Endothelial cell (in vitro differentiated cells): ENCODE measurements around the gene EGFLAM. TPM values are rescaled to one million over a fixed set of nuclear protein-coding genes. Genes with fewer than 3 reads are reported as not detected.
A peak's percentile ranks its signal among the peaks of the same experiment; 100 is the strongest.

Experiments
- DNase-seq: peaks from one replicate; pipeline ENCODE4 v3.0.0; 2021; ENCODE audit warnings: low spot score
- H3K27ac Mint-ChIP-seq: one replicate; pipeline ENCODE4 v1.8.0; 2021; ENCODE audit warnings: mixed read lengths, inconsistent platforms; ENCODE audit not compliant: unreplicated experiment
- H3K27me3 Mint-ChIP-seq: one replicate; pipeline ENCODE4 v1.8.0; 2021; ENCODE audit warnings: mild to moderate bottlenecking, moderate library complexity, mixed read lengths, inconsistent platforms; ENCODE audit not compliant: unreplicated experiment
- H3K36me3 Mint-ChIP-seq: one replicate; pipeline ENCODE4 v1.8.0; 2021; ENCODE audit warnings: mild to moderate bottlenecking, low read depth, mixed read lengths, inconsistent platforms; ENCODE audit not compliant: unreplicated experiment
- H3K4me1 Mint-ChIP-seq: one replicate; pipeline ENCODE4 v1.8.0; 2021; ENCODE audit warnings: mild to moderate bottlenecking, mixed read lengths, inconsistent platforms; ENCODE audit not compliant: unreplicated experiment
- H3K4me3 Mint-ChIP-seq: one replicate; pipeline ENCODE4 v1.8.0; 2021; ENCODE audit warnings: mild to moderate bottlenecking, mixed read lengths, inconsistent platforms; ENCODE audit not compliant: unreplicated experiment
- H3K9me3 Mint-ChIP-seq: one replicate; pipeline ENCODE4 v1.8.0; 2021; ENCODE audit warnings: mixed read lengths, inconsistent platforms; ENCODE audit not compliant: unreplicated experiment
- CTCF ChIP-seq: fragments of 200-600 bp; sonication (generic); IDR thresholded peaks from one replicate; pipeline ENCODE4 v1.5.0; 2021; ENCODE audit warnings: antibody characterized with exemption; ENCODE audit not compliant: unreplicated experiment
- total RNA-seq: library from RNA; stranded (reverse); fragmentation: NEBNext Ultra II Directional; extraction: Animal tissue kit (Norgen Biotek cat#: 25700); gene quantifications from one replicate; pipeline ENCODE4 v1.2.1, GENCODE V29; 2021; ENCODE audit not compliant: unreplicated experiment

EGFLAM gene
- total RNA-seq, 1 donor from 2014 or later: 29.6 TPM

GRCh38 chr5:38469707-38470267, 211.4 kb downstream of the EGFLAM start:
- peaks cover 4% of the 10 kb centered on the region for H3K36me3 Mint-ChIP-seq
- TF ChIP-seq CTCF: no peak

GRCh38 chr5:38471709-38472108, 213.3 kb downstream of the EGFLAM start:
- Mint-ChIP-seq H3K4me1 (peaks cover 18% of the 10 kb centered on the region), H3K27me3 (peaks cover 1% of the 10 kb centered on the region), H3K4me3 (no peak overlapping the region), H3K9me3 (no peaks in the 10 kb centered on the region), H3K27ac (no peak overlapping the region), H3K36me3 (peaks cover 4% of the 10 kb centered on the region)
- TF ChIP-seq CTCF: no peak
- DNase-seq: no peak

More at GRCh38 chr5:38469707-38470267, 211.4 kb downstream of the EGFLAM start:
- peaks cover 2% of the 10 kb centered on the region for H3K27me3 Mint-ChIP-seq
- no peak overlapping the region for H3K4me3 Mint-ChIP-seq
- no peak for DNase-seq
- H3K27ac Mint-ChIP-seq: peak overlapping the region; percentile 48
- no peaks in the 10 kb centered on the region for H3K9me3 Mint-ChIP-seq
- H3K4me1 Mint-ChIP-seq: peaks cover 18% of the 10 kb centered on the region

- Mint-ChIP-seq H3K4me3 (no peak overlapping the region), H3K9me3 (no peaks in the 10 kb centered on the region), H3K4me1 (peaks cover 18% of the 10 kb centered on the region), H3K27me3 (no peaks in the 10 kb centered on the region), H3K27ac (no peak overlapping the region), H3K36me3 (peaks cover 4% of the 10 kb centered on the region)
- DNase-seq: no peak
- no peak for TF ChIP-seq CTCF
Measured at GRCh38 chr5:38472541-38472940, 214.2 kb downstream of the EGFLAM start.

GRCh38 chr5:38473008-38473407, 214.6 kb downstream of the EGFLAM start:
- H3K4me3 Mint-ChIP-seq: no peak overlapping the region
- peaks cover 4% of the 10 kb centered on the region for H3K36me3 Mint-ChIP-seq
- no peaks in the 10 kb centered on the region for H3K27me3 Mint-ChIP-seq
- no peak overlapping the region for H3K27ac Mint-ChIP-seq
- no peak for TF ChIP-seq CTCF
- H3K9me3 Mint-ChIP-seq: no peaks in the 10 kb centered on the region
- peaks cover 15% of the 10 kb centered on the region for H3K4me1 Mint-ChIP-seq
- DNase-seq: no peak

- DNase-seq: no peak
- peaks cover 4% of the 10 kb centered on the region for H3K4me1 Mint-ChIP-seq
- H3K4me3 Mint-ChIP-seq: no peak overlapping the region
- H3K27ac Mint-ChIP-seq: no peak overlapping the region
- TF ChIP-seq CTCF: no peak
- peaks cover 2% of the 10 kb centered on the region for H3K27me3 Mint-ChIP-seq
- H3K36me3 Mint-ChIP-seq: peaks cover 12% of the 10 kb centered on the region
- no peaks in the 10 kb centered on the region for H3K9me3 Mint-ChIP-seq
Measured at GRCh38 chr5:38478166-38478565, 219.8 kb downstream of the EGFLAM start.
